ENCODE data around the gene PLXDC2.

Gene PLXDC2

GRCh38 chr10:20065814-20066213, 249.6 kb downstream of the PLXDC2 start:
- no peak for DNase-seq

GRCh38 chr10:20073167-20073566, 256.9 kb downstream of the PLXDC2 start:
- no peak for DNase-seq

GRCh38 chr10:20075713-20076112, 259.5 kb downstream of the PLXDC2 start:
- no peak for DNase-seq

- DNase-seq = no peak
Observed at GRCh38 chr10:20084451-20084850, 268.2 kb downstream of the PLXDC2 start.

- DNase-seq = no peak
Observed at GRCh38 chr10:20085115-20085514, 268.9 kb downstream of the PLXDC2 start.

GRCh38 chr10:20087353-20087752, 271.1 kb downstream of the PLXDC2 start:
- no peak for DNase-seq

GRCh38 chr10:20088061-20088701, 271.9 kb downstream of the PLXDC2 start:
- no peak for DNase-seq

- DNase-seq = no peak
Observed at GRCh38 chr10:20089879-20090278, 273.6 kb downstream of the PLXDC2 start.

GRCh38 chr10:20090831-20091230, 274.6 kb downstream of the PLXDC2 start:
- DNase-seq = no peak

- DNase-seq = no peak
Observed at GRCh38 chr10:20091698-20092097, 275.5 kb downstream of the PLXDC2 start.

GRCh38 chr10:20093600-20093999, 277.4 kb downstream of the PLXDC2 start:
- DNase-seq = no peak

- DNase-seq = no peak
Observed at GRCh38 chr10:20094226-20094976, 278.2 kb downstream of the PLXDC2 start.

- no peak for DNase-seq
Observed at GRCh38 chr10:20100171-20100570, 283.9 kb downstream of the PLXDC2 start.

GRCh38 chr10:20105236-20105635, 289.0 kb downstream of the PLXDC2 start:
- DNase-seq = no peak

- no peak for DNase-seq
Observed at GRCh38 chr10:20105931-20106330, 289.7 kb downstream of the PLXDC2 start.

GRCh38 chr10:20108021-20108420, 291.8 kb downstream of the PLXDC2 start:
- DNase-seq = no peak

- DNase-seq = no peak
Observed at GRCh38 chr10:20109613-20110012, 293.4 kb downstream of the PLXDC2 start.

GRCh38 chr10:20110125-20111100, 294.2 kb downstream of the PLXDC2 start:
- DNase-seq = no peak

- no peak for DNase-seq
Observed at GRCh38 chr10:20114179-20114578, 297.9 kb downstream of the PLXDC2 start.

GRCh38 chr10:20115894-20116293, 299.7 kb downstream of the PLXDC2 start:
- DNase-seq = no peak

GRCh38 chr10:20117471-20117870, 301.2 kb downstream of the PLXDC2 start:
- no peak for DNase-seq

GRCh38 chr10:20118119-20118518, 301.9 kb downstream of the PLXDC2 start:
- no peak for DNase-seq

GRCh38 chr10:20128811-20129210, 312.6 kb downstream of the PLXDC2 start:
- DNase-seq = no peak

Measured in NCI-H1105 (cell line).